Measurements from ENCODE around the gene OR6Y1. TPM values are rescaled to one million over a fixed set of nuclear protein-coding genes. Genes with fewer than 3 reads are reported as not detected.

OR6Y1 gene
- total RNA-seq, 1 donor from 2014 or later = not detected

DNA sequence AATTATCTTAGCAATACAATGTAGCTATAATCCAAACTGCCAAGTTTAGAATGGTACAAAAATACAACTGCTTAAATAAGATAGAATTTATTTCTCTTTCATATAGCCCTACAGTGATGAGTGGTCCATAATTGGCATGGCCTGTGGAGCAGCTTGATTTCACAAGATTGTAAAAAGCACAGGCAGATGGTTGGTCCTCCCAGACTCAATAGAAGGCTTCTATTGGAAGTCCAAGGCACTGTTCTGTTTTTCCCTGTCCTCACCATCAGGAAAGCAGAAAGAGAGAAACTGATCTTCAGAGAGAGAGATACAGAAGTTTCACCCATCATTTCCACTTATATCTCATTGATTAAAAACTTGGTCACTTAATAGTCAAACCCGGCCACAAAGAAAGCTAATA lies 18.0 kb upstream of the OR6Y1 start:
- FAIRE-seq (no peak), DNase-seq (ENCODE audit: low read depth) (no peak)
- no peaks in the 10 kb centered on the region for H3K36me3 Mint-ChIP-seq (ENCODE audit: low read depth, unreplicated experiment)
- no peaks in the 10 kb centered on the region for H3K4me1 Mint-ChIP-seq (ENCODE audit: low read depth, unreplicated experiment)
- no peak overlapping the region for H3K4me2 ChIP-seq (ENCODE audit: low read length)
- H4K20me1 ChIP-seq (ENCODE audit: insufficient read depth, low read length) = no peaks in the 10 kb centered on the region
- no peaks in the 10 kb centered on the region for H3K36me3 ChIP-seq (ENCODE audit: insufficient read depth, low read length)
- no peak overlapping the region for H3K9ac ChIP-seq (ENCODE audit: low read length)
- H3K4me3 Mint-ChIP-seq (ENCODE audit: unreplicated experiment) = no peak overlapping the region
- no peak overlapping the region for H3K27ac Mint-ChIP-seq (ENCODE audit: unreplicated experiment)
- H3K27me3 ChIP-seq (ENCODE audit: insufficient read depth, low read length) = no peaks in the 10 kb centered on the region
- H3K9me3 ChIP-seq (ENCODE audit: insufficient read depth, low read depth, low read length) = no peaks in the 10 kb centered on the region
- no peaks in the 10 kb centered on the region for H3K9me3 Mint-ChIP-seq (ENCODE audit: unreplicated experiment)
- no peak overlapping the region for H2AFZ ChIP-seq (ENCODE audit: low read depth, low read length)
- no peak overlapping the region for H3K27ac ChIP-seq (ENCODE audit: low read depth, low read length)
- H3K4me3 ChIP-seq (ENCODE audit: insufficient read depth, low read depth, low read length) = no peak overlapping the region
- H3K79me2 ChIP-seq (ENCODE audit: insufficient read depth, low read length) = no peaks in the 10 kb centered on the region
- no peaks in the 10 kb centered on the region for H3K4me1 ChIP-seq (ENCODE audit: insufficient read depth, low read length)
- no peaks in the 10 kb centered on the region for H3K27me3 Mint-ChIP-seq (ENCODE audit: low read depth, unreplicated experiment)
- TF ChIP-seq EZH2 (IDR thresholded peaks at IDR 0.05; ENCODE audit: insufficient read depth, low read length) = no peak
- TF ChIP-seq, protein P1, sequence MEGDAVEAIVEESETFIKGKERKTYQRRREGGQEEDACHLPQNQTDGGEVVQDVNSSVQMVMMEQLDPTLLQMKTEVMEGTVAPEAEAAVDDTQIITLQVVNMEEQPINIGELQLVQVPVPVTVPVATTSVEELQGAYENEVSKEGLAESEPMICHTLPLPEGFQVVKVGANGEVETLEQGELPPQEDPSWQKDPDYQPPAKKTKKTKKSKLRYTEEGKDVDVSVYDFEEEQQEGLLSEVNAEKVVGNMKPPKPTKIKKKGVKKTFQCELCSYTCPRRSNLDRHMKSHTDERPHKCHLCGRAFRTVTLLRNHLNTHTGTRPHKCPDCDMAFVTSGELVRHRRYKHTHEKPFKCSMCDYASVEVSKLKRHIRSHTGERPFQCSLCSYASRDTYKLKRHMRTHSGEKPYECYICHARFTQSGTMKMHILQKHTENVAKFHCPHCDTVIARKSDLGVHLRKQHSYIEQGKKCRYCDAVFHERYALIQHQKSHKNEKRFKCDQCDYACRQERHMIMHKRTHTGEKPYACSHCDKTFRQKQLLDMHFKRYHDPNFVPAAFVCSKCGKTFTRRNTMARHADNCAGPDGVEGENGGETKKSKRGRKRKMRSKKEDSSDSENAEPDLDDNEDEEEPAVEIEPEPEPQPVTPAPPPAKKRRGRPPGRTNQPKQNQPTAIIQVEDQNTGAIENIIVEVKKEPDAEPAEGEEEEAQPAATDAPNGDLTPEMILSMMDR (IDR thresholded peaks at IDR 0.05; ENCODE audit: insufficient read depth, low read depth, low read length) = no peak

DNA sequence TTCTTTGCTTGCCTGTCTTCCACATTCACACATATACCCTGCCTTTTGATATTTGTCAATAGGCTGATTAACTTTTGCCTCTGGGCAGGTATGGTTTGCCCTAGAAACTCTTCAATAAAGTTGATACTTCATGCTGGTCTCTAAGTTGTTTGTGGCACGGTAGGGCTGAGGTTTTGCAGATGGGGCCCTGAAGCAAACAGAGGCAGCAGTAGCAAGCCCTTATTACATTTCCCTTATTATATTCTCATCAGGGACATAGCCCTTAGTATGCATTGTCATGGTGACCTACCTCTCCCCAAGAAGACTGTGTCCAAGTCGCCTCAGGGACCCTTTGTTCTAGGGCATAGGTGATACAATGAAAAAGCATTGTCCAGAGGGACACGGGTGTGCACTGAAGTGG lies 16.3 kb upstream of the OR6Y1 start, which contains the start of gene OR6P1:
Gene OR6P1 (minus strand): TSS at position 101 of the 400 bp plus-strand sequence. CDS start 6,976 bp downstream, outside the sequence.
- Histone ChIP-seq H3K27me3 (ENCODE audit: insufficient read depth, low read length) (no peaks in the 10 kb centered on the region), H3K79me2 (ENCODE audit: insufficient read depth, low read length) (no peaks in the 10 kb centered on the region), H3K4me3 (ENCODE audit: insufficient read depth, low read depth, low read length) (no peak within 1 kb of the TSS), H3K4me2 (ENCODE audit: low read length) (no peak within 1 kb of the TSS), H3K9me3 (ENCODE audit: insufficient read depth, low read depth, low read length) (no peaks in the 10 kb centered on the region), H3K36me3 (ENCODE audit: insufficient read depth, low read length) (no peaks in the 10 kb centered on the region), H4K20me1 (ENCODE audit: insufficient read depth, low read length) (no peaks in the 10 kb centered on the region), H2AFZ (ENCODE audit: low read depth, low read length) (no peak within 1 kb of the TSS), H3K4me1 (ENCODE audit: insufficient read depth, low read length) (no peaks in the 10 kb centered on the region), H3K27ac (ENCODE audit: low read depth, low read length) (no peak within 1 kb of the TSS), H3K9ac (ENCODE audit: low read length) (no peak within 1 kb of the TSS)
- Mint-ChIP-seq H3K4me3 (ENCODE audit: unreplicated experiment) (no peak within 1 kb of the TSS), H3K27me3 (ENCODE audit: low read depth, unreplicated experiment) (no peaks in the 10 kb centered on the region), H3K27ac (ENCODE audit: unreplicated experiment) (no peak within 1 kb of the TSS), H3K9me3 (ENCODE audit: unreplicated experiment) (no peaks in the 10 kb centered on the region), H3K36me3 (ENCODE audit: low read depth, unreplicated experiment) (no peaks in the 10 kb centered on the region), H3K4me1 (ENCODE audit: low read depth, unreplicated experiment) (no peaks in the 10 kb centered on the region)
- DNase-seq (ENCODE audit: low read depth) (no peak), FAIRE-seq (no peak)
- TF ChIP-seq, protein P1 (IDR thresholded peaks at IDR 0.05; ENCODE audit: insufficient read depth, low read depth, low read length) = no peak
- TF ChIP-seq EZH2 (IDR thresholded peaks at IDR 0.05; ENCODE audit: insufficient read depth, low read length) = no peak

DNA sequence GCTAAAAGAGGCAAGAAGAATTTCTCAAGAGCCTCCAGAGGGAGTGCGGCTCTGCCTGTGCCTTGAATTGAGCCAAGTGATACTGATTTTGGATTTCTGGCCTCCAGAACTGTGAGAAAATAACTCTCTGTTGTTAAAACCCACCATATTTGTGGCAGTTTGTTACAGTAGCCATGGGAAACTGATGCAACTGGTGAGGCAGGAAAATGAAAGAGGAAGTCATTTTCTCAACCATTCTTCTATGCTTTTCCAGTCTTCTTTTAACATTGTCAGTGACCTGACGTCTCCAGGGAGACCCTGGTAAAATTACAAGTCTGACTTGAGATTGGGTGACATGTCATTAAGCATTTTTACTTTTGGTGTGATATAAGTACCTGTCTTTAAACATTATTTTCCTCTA lies 10.4 kb upstream of the OR6Y1 start:
- H3K27ac Mint-ChIP-seq (ENCODE audit: unreplicated experiment) = no peak overlapping the region
- Histone ChIP-seq H3K79me2 (ENCODE audit: insufficient read depth, low read length) (no peaks in the 10 kb centered on the region), H3K9me3 (ENCODE audit: insufficient read depth, low read depth, low read length) (peaks cover 3% of the 10 kb centered on the region), H3K27me3 (ENCODE audit: insufficient read depth, low read length) (no peaks in the 10 kb centered on the region), H3K4me2 (ENCODE audit: low read length) (no peak overlapping the region), H3K4me3 (ENCODE audit: insufficient read depth, low read depth, low read length) (no peak overlapping the region), H2AFZ (ENCODE audit: low read depth, low read length) (no peak overlapping the region), H3K27ac (ENCODE audit: low read depth, low read length) (no peak overlapping the region), H3K36me3 (ENCODE audit: insufficient read depth, low read length) (no peaks in the 10 kb centered on the region), H4K20me1 (ENCODE audit: insufficient read depth, low read length) (no peaks in the 10 kb centered on the region), H3K4me1 (ENCODE audit: insufficient read depth, low read length) (no peaks in the 10 kb centered on the region), H3K9ac (ENCODE audit: low read length) (no peak overlapping the region)
- H3K27me3 Mint-ChIP-seq (ENCODE audit: low read depth, unreplicated experiment) = no peaks in the 10 kb centered on the region
- no peak for FAIRE-seq
- peaks cover 8% of the 10 kb centered on the region for H3K4me1 Mint-ChIP-seq (ENCODE audit: low read depth, unreplicated experiment)
- no peak for DNase-seq (ENCODE audit: low read depth)
- no peak overlapping the region for H3K4me3 Mint-ChIP-seq (ENCODE audit: unreplicated experiment)
- TF ChIP-seq EZH2 (IDR thresholded peaks at IDR 0.05; ENCODE audit: insufficient read depth, low read length) = no peak
- TF ChIP-seq, protein P1 (IDR thresholded peaks at IDR 0.05; ENCODE audit: insufficient read depth, low read depth, low read length) = no peak
- H3K36me3 Mint-ChIP-seq (ENCODE audit: low read depth, unreplicated experiment) = no peaks in the 10 kb centered on the region
- H3K9me3 Mint-ChIP-seq (ENCODE audit: unreplicated experiment) = no peaks in the 10 kb centered on the region
